Measurements from ENCODE around the gene SLCO2B1.

Gene SLCO2B1

DNA sequence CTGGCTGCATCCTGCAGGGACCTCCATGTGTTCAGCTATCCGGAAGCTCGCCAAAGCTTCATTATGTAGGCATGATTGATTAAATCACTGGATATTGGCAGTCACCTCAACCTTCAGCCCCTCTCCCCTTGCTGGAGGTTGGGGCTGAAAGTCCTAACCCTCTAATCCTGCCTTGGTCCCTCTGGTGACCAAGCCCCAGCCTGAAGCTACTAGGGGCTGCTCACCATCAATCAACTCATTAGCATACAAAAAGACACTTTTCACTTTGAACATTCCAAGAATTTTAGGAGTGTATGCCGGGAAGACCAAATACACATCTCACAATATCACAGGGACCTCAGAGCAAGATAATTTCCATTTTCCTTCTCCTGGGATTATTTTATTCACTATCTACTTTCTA lies 50.9 kb downstream of the SLCO2B1 start:
- in situ Hi-C loops (cut with HindIII; ENCODE audit: low pct_ligation_motif_present, low sequenced_read_pairs), result no loop called here
- DNase-seq, result no peak
- H3K27me3 ChIP-seq (replicated peaks), result peaks cover 2% of the 10 kb centered on the region
- H3K27ac ChIP-seq, result no peak overlapping the region
- TF ChIP-seq, protein P1, sequence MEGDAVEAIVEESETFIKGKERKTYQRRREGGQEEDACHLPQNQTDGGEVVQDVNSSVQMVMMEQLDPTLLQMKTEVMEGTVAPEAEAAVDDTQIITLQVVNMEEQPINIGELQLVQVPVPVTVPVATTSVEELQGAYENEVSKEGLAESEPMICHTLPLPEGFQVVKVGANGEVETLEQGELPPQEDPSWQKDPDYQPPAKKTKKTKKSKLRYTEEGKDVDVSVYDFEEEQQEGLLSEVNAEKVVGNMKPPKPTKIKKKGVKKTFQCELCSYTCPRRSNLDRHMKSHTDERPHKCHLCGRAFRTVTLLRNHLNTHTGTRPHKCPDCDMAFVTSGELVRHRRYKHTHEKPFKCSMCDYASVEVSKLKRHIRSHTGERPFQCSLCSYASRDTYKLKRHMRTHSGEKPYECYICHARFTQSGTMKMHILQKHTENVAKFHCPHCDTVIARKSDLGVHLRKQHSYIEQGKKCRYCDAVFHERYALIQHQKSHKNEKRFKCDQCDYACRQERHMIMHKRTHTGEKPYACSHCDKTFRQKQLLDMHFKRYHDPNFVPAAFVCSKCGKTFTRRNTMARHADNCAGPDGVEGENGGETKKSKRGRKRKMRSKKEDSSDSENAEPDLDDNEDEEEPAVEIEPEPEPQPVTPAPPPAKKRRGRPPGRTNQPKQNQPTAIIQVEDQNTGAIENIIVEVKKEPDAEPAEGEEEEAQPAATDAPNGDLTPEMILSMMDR (IDR thresholded peaks at IDR 0.05; ENCODE audit: low read depth, low read length, missing control alignments), result no peak
- no peaks in the 10 kb centered on the region for H3K36me3 ChIP-seq (replicated peaks)
- no peak overlapping the region for H3K4me3 ChIP-seq (ENCODE audit: low read depth, low read length)

DNA sequence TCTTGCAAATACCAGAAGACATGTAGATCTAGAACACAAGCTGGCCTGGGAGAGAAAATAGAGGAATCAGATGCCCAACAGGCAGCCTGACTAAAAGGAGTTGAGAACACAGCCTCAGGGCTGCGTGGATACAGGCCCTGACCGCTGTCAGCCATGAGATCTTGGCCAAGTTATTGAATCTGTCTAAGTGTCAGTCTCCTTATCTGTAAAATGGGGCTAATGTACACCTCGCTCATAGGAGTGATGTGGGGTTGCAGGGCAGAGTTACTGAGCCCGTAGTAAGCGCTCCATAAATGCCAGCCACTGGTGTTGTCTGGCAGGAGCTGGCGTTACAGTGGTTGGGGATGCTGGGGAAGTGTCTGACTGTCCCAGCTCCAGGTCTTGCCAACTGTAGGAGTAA lies 51.3 kb downstream of the SLCO2B1 start:
- Histone ChIP-seq H3K36me3 (replicated peaks) (no peaks in the 10 kb centered on the region), H3K4me3 (ENCODE audit: low read depth, low read length) (no peak overlapping the region), H3K27ac (no peak overlapping the region), H3K27me3 (replicated peaks) (peaks cover 2% of the 10 kb centered on the region)
- in situ Hi-C loops (cut with HindIII; ENCODE audit: low pct_ligation_motif_present, low sequenced_read_pairs), result no loop called here
- DNase-seq, result no peak
- TF ChIP-seq, protein P1 (IDR thresholded peaks at IDR 0.05; ENCODE audit: low read depth, low read length, missing control alignments), result no peak

GRCh38 chr11:75203138-75203537 lies 52.2 kb downstream of the SLCO2B1 start:
- DNase-seq, result no peak
- TF ChIP-seq, protein P1 (IDR thresholded peaks at IDR 0.05; ENCODE audit: low read depth, low read length, missing control alignments), result no peak
- Histone ChIP-seq H3K4me3 (ENCODE audit: low read depth, low read length) (no peak overlapping the region), H3K36me3 (replicated peaks) (no peaks in the 10 kb centered on the region), H3K27me3 (replicated peaks) (peaks cover 2% of the 10 kb centered on the region), H3K27ac (no peak overlapping the region)
- in situ Hi-C loops (cut with HindIII; ENCODE audit: low pct_ligation_motif_present, low sequenced_read_pairs), result no loop called here

- in situ Hi-C loops (cut with HindIII; ENCODE audit: low pct_ligation_motif_present, low sequenced_read_pairs), result no loop called here
- TF ChIP-seq, protein P1 (IDR thresholded peaks at IDR 0.05; ENCODE audit: low read depth, low read length, missing control alignments), result no peak
- Histone ChIP-seq H3K27me3 (replicated peaks) (peaks cover 2% of the 10 kb centered on the region), H3K27ac (no peak overlapping the region), H3K36me3 (replicated peaks) (no peaks in the 10 kb centered on the region), H3K4me3 (ENCODE audit: low read depth, low read length) (no peak overlapping the region)
- DNase-seq, result no peak
Observed at GRCh38 chr11:75203641-75204011, 52.7 kb downstream of the SLCO2B1 start.

- Histone ChIP-seq H3K27me3 (replicated peaks) (peaks cover 2% of the 10 kb centered on the region), H3K4me3 (ENCODE audit: low read depth, low read length) (no peak overlapping the region), H3K27ac (no peak overlapping the region), H3K36me3 (replicated peaks) (no peaks in the 10 kb centered on the region)
- TF ChIP-seq, protein P1 (IDR thresholded peaks at IDR 0.05; ENCODE audit: low read depth, low read length, missing control alignments), result no peak
- in situ Hi-C loops (cut with HindIII; ENCODE audit: low pct_ligation_motif_present, low sequenced_read_pairs), result no loop called here
- no peak for DNase-seq
Observed at GRCh38 chr11:75204012-75204674, 53.2 kb downstream of the SLCO2B1 start.

All from brain microvascular endothelial cell (primary cell).